Lower leg skin (tissue), 4 donors: ENCODE data around the gene GRB7. TPM values are rescaled to one million over a fixed set of nuclear protein-coding genes. Genes with fewer than 3 reads are reported as not detected.

Source experiments
- DNase-seq, 2 donors: peaks; one replicate each; pipeline ENCODE4 v3.0.0-alpha.2; 2019; ENCODE audit warnings: low spot score in 2 of 2
- H3K4me3 ChIP-seq: fragments of 200-600 bp; sonication (generic); 2 replicates; pipeline ENCODE4 v1.5.1; 2017; ENCODE audit warnings: mild to moderate bottlenecking, low read depth; ENCODE audit not compliant: poor library complexity, severe bottlenecking
- CTCF ChIP-seq, 3 donors: fragments of 450-650 bp; IDR thresholded peaks; one replicate each; pipeline ENCODE4 v1.5.1; 2016; ENCODE audit warnings: antibody characterized with exemption in 3 of 3, mild to moderate bottlenecking in 3 of 3, moderate library complexity in 2 of 3
- POLR2A ChIP-seq, 2 donors: fragments of 450-650 bp; IDR thresholded peaks; one replicate each; pipeline ENCODE4 v1.6.1; 2016 to 2017; ENCODE audit warnings: antibody characterized with exemption in 2 of 2, mild to moderate bottlenecking in 1 of 2, moderate library complexity in 1 of 2
- WGBS, 2 donors: methylation state at CpG; one replicate each; pipeline ENCODE4 v1.1.5; 2018; 5-methylcytosine and 5-hydroxymethylcytosine counted together
- intact Hi-C: fragments of 100-400 bp; cut with DNase I; formaldehyde crosslinking; loops from one replicate; pipeline ENCODE4 v1.15.0; 2023; ENCODE audit warnings: low total_unique reads
- total RNA-seq, 4 donors: library from RNA; depleted of rRNA; stranded (reverse); fragments of >200 nt; gene quantifications; one replicate each; pipeline ENCODE4 v1.1.0, GENCODE V29; 2016

GRB7 gene
- total RNA-seq, 4 donors from 2014 or later = 66.0 to 148 (median 97.4) TPM

GRCh38 chr17:39781861-39782213 lies 44.1 kb downstream of the GRB7 start:
- WGBS, 2 donors = 42 to 47% methylated on average over 2 of the region's 2 CpGs
- intact Hi-C loops = no loop called here
- H3K4me3 ChIP-seq = no peak overlapping the region
- DNase-seq = no peak
- no peak for TF ChIP-seq POLR2A (IDR thresholded peaks at IDR 0.05)

- WGBS, 2 donors = 29 to 36% methylated on average over 4 of the region's 4 CpGs
- no peak overlapping the region for H3K4me3 ChIP-seq
- intact Hi-C loops = no loop called here
- no peak for TF ChIP-seq CTCF (IDR thresholded peaks at IDR 0.05)
- DNase-seq = no peak
These were observed 44.7 kb downstream of the GRB7 start for GRCh38 chr17:39782481-39782880.

GRCh38 chr17:39782980-39783379 lies 45.2 kb downstream of the GRB7 start:
- WGBS, 2 donors = 50 to 69% methylated on average over 1 of the region's 1 CpG

GRCh38 chr17:39787041-39787440 lies 49.3 kb downstream of the GRB7 start:
- DNase-seq = no peak
- intact Hi-C loops = no loop called here
- H3K4me3 ChIP-seq = no peak overlapping the region
- TF ChIP-seq CTCF (IDR thresholded peaks at IDR 0.05) (no peak), POLR2A (IDR thresholded peaks at IDR 0.05) (no peak)

More at GRCh38 chr17:39782980-39783379, 45.2 kb downstream of the GRB7 start:
- intact Hi-C loops = no loop called here
- no peak for DNase-seq
- TF ChIP-seq CTCF (IDR thresholded peaks at IDR 0.05) = no peak
- TF ChIP-seq POLR2A (IDR thresholded peaks at IDR 0.05) = no peak
- H3K4me3 ChIP-seq = no peak overlapping the region

- DNase-seq = no peak
- 80 to 82% methylated on average over 8 of the region's 8 CpGs for WGBS, 2 donors
- no peak overlapping the region for H3K4me3 ChIP-seq
- no peak for TF ChIP-seq POLR2A (IDR thresholded peaks at IDR 0.05)
- intact Hi-C loops = no loop called here
These were observed 50.2 kb downstream of the GRB7 start for GRCh38 chr17:39787743-39788484.

GRCh38 chr17:39791111-39791992 lies 53.6 kb downstream of the GRB7 start:
- no peak for TF ChIP-seq POLR2A (IDR thresholded peaks at IDR 0.05)
- TF ChIP-seq CTCF (IDR thresholded peaks at IDR 0.05) = no peak
- H3K4me3 ChIP-seq = no peak overlapping the region
- WGBS, 2 donors = 53 to 64% methylated on average over 6 of the region's 6 CpGs
- no peak for DNase-seq
- intact Hi-C loops = no loop called here
